GM12865 (cell line): Measurements from ENCODE around the gene SETDB2.

ENCODE experiments used
- DNase-seq: peaks from one replicate; pipeline ENCODE4 v3.0.0; 2010; ENCODE audit warnings: low read depth
- H3K4me3 ChIP-seq: 2 replicates; pipeline ENCODE4 v1.5.1; 2011; ENCODE audit warnings: mild to moderate bottlenecking, low read depth, low read length, control low read depth
- TF ChIP-seq, protein P1 (sequence below): IDR thresholded peaks from 2 replicates; pipeline ENCODE4 v1.5.1; 2011; ENCODE audit warnings: low read length, control low read depth, low read depth, inconsistent platforms; ENCODE audit not compliant: insufficient read depth; ENCODE audit errors: missing control alignments

The SETDB2 gene

GRCh38 chr13:49502954-49503353 is 58.9 kb downstream of the SETDB2 start:
- TF ChIP-seq, protein P1, sequence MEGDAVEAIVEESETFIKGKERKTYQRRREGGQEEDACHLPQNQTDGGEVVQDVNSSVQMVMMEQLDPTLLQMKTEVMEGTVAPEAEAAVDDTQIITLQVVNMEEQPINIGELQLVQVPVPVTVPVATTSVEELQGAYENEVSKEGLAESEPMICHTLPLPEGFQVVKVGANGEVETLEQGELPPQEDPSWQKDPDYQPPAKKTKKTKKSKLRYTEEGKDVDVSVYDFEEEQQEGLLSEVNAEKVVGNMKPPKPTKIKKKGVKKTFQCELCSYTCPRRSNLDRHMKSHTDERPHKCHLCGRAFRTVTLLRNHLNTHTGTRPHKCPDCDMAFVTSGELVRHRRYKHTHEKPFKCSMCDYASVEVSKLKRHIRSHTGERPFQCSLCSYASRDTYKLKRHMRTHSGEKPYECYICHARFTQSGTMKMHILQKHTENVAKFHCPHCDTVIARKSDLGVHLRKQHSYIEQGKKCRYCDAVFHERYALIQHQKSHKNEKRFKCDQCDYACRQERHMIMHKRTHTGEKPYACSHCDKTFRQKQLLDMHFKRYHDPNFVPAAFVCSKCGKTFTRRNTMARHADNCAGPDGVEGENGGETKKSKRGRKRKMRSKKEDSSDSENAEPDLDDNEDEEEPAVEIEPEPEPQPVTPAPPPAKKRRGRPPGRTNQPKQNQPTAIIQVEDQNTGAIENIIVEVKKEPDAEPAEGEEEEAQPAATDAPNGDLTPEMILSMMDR: no peak
- H3K4me3 ChIP-seq: no peak overlapping the region
- no peak for DNase-seq

GRCh38 chr13:49503951-49504350 is 59.9 kb downstream of the SETDB2 start:
- no peak for DNase-seq
- no peak overlapping the region for H3K4me3 ChIP-seq
- TF ChIP-seq, protein P1: no peak

GRCh38 chr13:49512578-49512977 is 68.5 kb downstream of the SETDB2 start:
- H3K4me3 ChIP-seq: no peak overlapping the region
- no peak for DNase-seq
- TF ChIP-seq, protein P1: no peak

DNA sequence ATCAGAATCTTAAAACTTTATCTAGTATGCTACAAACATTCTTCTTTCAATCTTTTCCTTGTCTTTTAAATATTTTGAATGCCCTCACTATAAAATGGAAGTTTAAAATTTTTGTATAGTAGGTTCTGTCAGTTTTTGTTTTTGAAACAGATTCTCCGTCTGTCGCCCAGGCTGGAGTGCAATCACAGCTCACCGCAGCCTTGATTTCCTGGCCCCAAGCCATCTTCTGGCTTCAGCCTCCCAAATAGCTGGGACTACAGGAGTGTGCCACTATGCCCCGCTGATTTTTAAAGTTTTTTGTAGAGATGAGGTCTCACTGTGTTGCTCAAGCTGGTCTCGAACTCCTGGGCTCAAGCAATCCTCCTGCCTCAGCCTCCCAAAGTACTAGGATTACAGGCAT is 72.4 kb downstream of the SETDB2 start:
- no peak overlapping the region for H3K4me3 ChIP-seq
- TF ChIP-seq, protein P1: no peak
- DNase-seq: no peak

- peak; percentile 10 for DNase-seq
- no peak overlapping the region for H3K4me3 ChIP-seq
- TF ChIP-seq, protein P1: no peak
Observed at GRCh38 chr13:49517461-49517860, 73.4 kb downstream of the SETDB2 start.

GRCh38 chr13:49521224-49521623 is 77.2 kb downstream of the SETDB2 start:
- DNase-seq: no peak
- TF ChIP-seq, protein P1: no peak

GRCh38 chr13:49524740-49525501 is 80.8 kb downstream of the SETDB2 start:
- H3K4me3 ChIP-seq: no peak overlapping the region
- no peak for DNase-seq
- TF ChIP-seq, protein P1: no peak

More at GRCh38 chr13:49521224-49521623, 77.2 kb downstream of the SETDB2 start:
- H3K4me3 ChIP-seq: no peak overlapping the region
